OCI-M2 (cell line): ENCODE results near the gene KDM8.

Experiments used
- DNase-seq: peaks from one replicate; lab custom pipeline; 2025; ENCODE audit not compliant: unreplicated experiment; lab: John Stamatoyannopoulos, UW

KDM8 gene

GRCh38 chr16:27214084-27214961, 11.0 kb downstream of the KDM8 start:
- DNase-seq, result no peak

- no peak for DNase-seq
These were observed 12.3 kb downstream of the KDM8 start for GRCh38 chr16:27215660-27216059.

- DNase-seq, result no peak
These were observed 13.1 kb downstream of the KDM8 start for GRCh38 chr16:27216297-27216885.

- DNase-seq, result no peak
These were observed 13.9 kb downstream of the KDM8 start for GRCh38 chr16:27217256-27217655.

GRCh38 chr16:27218756-27219155, 15.4 kb downstream of the KDM8 start:
- DNase-seq, result no peak

GRCh38 chr16:27219161-27219560, 15.8 kb downstream of the KDM8 start:
- no peak for DNase-seq

- DNase-seq, result no peak
These were observed 16.8 kb downstream of the KDM8 start for GRCh38 chr16:27220120-27220519.

- DNase-seq, result no peak
These were observed 17.2 kb downstream of the KDM8 start for GRCh38 chr16:27220527-27220926.

GRCh38 chr16:27220991-27221390, 17.7 kb downstream of the KDM8 start:
- DNase-seq, result no peak

- no peak for DNase-seq
These were observed 18.4 kb downstream of the KDM8 start for GRCh38 chr16:27221576-27222248.

- no peak for DNase-seq
These were observed 19.2 kb downstream of the KDM8 start for GRCh38 chr16:27222249-27223225.

- DNase-seq, result no peak
These were observed 19.9 kb downstream of the KDM8 start for GRCh38 chr16:27223226-27223610.

- DNase-seq, result no peak
These were observed 20.4 kb downstream of the KDM8 start for GRCh38 chr16:27223701-27224100.

GRCh38 chr16:27224271-27224737, 21.0 kb downstream of the KDM8 start:
- DNase-seq, result no peak

- DNase-seq, result no peak
These were observed 21.5 kb downstream of the KDM8 start for GRCh38 chr16:27224741-27225300.

- DNase-seq, result no peak
These were observed 22.4 kb downstream of the KDM8 start for GRCh38 chr16:27225536-27226360.

GRCh38 chr16:27226476-27226875, 23.1 kb downstream of the KDM8 start:
- DNase-seq, result no peak

- no peak for DNase-seq
These were observed 23.8 kb downstream of the KDM8 start for GRCh38 chr16:27226976-27227705.

GRCh38 chr16:27228045-27228444, 24.7 kb downstream of the KDM8 start:
- no peak for DNase-seq
